RWPE2 (cell line): ENCODE data around the gene DPEP1.

Experiments
- ATAC-seq: fragments of 200-7000 bp; cut with Tn5 transposase; 3 replicates; pipeline ENCODE4 v1.9.1; 2021; ENCODE audit warnings: low read depth
- DNase-seq: peaks from one replicate; pipeline ENCODE4 v3.0.0-alpha.2; 2020; ENCODE audit warnings: low spot score
- H3K27ac ChIP-seq: fragments of 450-650 bp; 2 replicates; pipeline ENCODE4 v1.5.1; 2017; ENCODE audit warnings: mild to moderate bottlenecking; ENCODE audit not compliant: poor library complexity, severe bottlenecking
- H3K27me3 ChIP-seq: fragments of 250-450 bp; sonication (Bioruptor Pico); 2 replicates; pipeline ENCODE4 v1.5.1; 2021; ENCODE audit warnings: mild to moderate bottlenecking, moderate library complexity; ENCODE audit not compliant: insufficient read depth, poor library complexity, severe bottlenecking
- H3K36me3 ChIP-seq: fragments of 250-450 bp; sonication (Bioruptor Pico); 2 replicates; pipeline ENCODE4 v1.5.1; 2020; ENCODE audit warnings: low read depth, mild to moderate bottlenecking, moderate library complexity
- H3K4me1 ChIP-seq: fragments of 250-450 bp; sonication (Bioruptor Pico); 2 replicates; pipeline ENCODE4 v1.5.1; 2021; ENCODE audit warnings: mild to moderate bottlenecking, moderate library complexity; ENCODE audit not compliant: insufficient read depth, poor library complexity, severe bottlenecking
- H3K4me3 ChIP-seq: fragments of 250-450 bp; sonication (Bioruptor Pico); 2 replicates; pipeline ENCODE4 v1.5.1; 2021; ENCODE audit warnings: mild to moderate bottlenecking, moderate library complexity; ENCODE audit not compliant: severe bottlenecking
- H3K9me3 ChIP-seq: fragments of 250-450 bp; sonication (Bioruptor Pico); 2 replicates; pipeline ENCODE4 v1.5.1; 2021; ENCODE audit warnings: mild to moderate bottlenecking, moderate library complexity; ENCODE audit not compliant: severe bottlenecking
- TF ChIP-seq, protein P1 (sequence below): fragments of 450-650 bp; IDR thresholded peaks from one replicate; pipeline ENCODE4 v1.5.1; 2017; ENCODE audit warnings: mild to moderate bottlenecking, moderate library complexity; ENCODE audit not compliant: poor library complexity, severe bottlenecking

DPEP1 gene

DNA sequence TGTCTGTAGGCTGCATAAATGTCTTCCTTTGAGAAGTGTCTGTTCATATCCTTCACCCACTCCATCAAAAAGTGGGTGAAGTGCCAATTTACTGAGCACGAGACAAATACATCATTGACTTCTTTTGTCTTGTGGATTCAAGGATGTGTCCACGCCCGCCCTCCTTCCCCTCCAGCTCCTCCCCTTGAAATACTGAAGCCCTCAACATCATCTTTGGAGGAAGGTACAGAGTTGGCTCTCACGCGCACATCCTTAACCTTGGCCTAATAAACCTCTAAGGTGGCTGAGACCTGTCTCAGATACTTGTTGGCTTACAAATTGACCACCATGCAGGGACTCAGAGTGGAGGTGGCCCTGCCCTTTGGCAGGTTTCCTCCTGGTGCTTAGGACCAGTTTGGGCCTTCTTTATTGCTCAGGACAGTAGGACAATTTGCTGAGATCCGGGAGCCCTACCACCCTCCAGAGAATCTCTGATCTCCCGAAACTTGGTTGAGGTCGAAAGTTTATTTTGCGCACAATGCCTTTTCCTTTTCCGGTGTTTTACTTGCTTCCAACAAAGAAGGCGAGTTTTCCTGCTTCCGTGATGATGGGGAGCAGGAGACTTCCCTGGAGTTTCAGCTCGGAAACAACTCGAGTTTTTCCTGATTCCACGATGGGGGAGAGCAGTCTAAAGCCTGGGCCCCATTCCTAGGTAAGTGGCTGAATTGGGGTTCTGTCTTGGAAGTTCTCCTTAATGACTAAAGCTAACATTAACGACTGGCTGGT is 58.9 kb downstream of the DPEP1 start:
- Histone ChIP-seq H3K36me3 (no peaks in the 10 kb centered on the region), H3K27me3 (no peaks in the 10 kb centered on the region), H3K4me3 (no peak overlapping the region), H3K27ac (no peak overlapping the region), H3K9me3 (peaks cover 6% of the 10 kb centered on the region), H3K4me1 (peaks cover 4% of the 10 kb centered on the region)
- ATAC-seq (no peak), DNase-seq (no peak)
- TF ChIP-seq, protein P1, sequence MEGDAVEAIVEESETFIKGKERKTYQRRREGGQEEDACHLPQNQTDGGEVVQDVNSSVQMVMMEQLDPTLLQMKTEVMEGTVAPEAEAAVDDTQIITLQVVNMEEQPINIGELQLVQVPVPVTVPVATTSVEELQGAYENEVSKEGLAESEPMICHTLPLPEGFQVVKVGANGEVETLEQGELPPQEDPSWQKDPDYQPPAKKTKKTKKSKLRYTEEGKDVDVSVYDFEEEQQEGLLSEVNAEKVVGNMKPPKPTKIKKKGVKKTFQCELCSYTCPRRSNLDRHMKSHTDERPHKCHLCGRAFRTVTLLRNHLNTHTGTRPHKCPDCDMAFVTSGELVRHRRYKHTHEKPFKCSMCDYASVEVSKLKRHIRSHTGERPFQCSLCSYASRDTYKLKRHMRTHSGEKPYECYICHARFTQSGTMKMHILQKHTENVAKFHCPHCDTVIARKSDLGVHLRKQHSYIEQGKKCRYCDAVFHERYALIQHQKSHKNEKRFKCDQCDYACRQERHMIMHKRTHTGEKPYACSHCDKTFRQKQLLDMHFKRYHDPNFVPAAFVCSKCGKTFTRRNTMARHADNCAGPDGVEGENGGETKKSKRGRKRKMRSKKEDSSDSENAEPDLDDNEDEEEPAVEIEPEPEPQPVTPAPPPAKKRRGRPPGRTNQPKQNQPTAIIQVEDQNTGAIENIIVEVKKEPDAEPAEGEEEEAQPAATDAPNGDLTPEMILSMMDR = no peak

DNA sequence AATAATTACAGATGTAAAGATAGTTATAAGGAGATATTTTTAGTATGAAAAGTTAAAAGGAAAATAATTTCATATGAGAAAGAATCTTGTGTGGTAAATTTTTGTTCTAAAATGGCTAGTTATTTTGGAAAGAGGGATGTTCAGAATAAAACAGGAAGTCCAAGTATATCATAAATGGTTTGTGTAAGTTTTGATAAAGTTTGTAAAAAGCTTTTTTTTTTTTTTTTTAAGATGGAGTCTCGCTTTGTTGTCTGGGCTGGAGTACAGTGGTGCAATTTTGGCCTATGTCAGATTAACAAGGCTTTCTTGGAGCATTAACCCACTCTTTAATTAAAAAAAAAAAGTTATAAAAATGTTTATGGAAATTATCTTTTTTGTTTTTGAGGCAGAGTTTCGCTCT is 64.8 kb downstream of the DPEP1 start:
- Histone ChIP-seq H3K27me3 (no peaks in the 10 kb centered on the region), H3K27ac (no peak overlapping the region), H3K9me3 (peaks cover 14% of the 10 kb centered on the region), H3K36me3 (peaks cover 10% of the 10 kb centered on the region; the same call in 1 of the 2 replicates), H3K4me1 (no peaks in the 10 kb centered on the region), H3K4me3 (no peak overlapping the region)
- no peak for DNase-seq
- no peak for ATAC-seq
- TF ChIP-seq, protein P1 = no peak

DNA sequence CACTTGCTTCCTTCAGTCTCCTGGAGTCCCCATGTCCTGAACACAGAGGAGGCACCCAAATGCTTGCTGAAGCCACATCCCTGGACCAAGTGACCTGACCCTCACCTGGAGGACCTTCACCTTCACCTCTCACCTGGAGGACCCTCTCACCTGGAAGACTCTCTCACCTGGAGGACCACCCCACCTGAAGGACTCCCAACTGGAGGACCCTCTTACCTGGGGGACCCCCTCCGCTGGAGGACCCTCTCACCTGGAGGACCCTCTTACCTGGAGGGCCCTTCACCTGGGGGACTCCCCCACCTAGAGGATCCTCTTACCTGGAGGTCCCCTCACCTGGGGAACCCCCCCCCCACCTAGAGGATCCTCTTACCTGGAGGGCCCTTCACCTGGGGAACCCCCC is 72.5 kb downstream of the DPEP1 start:
- no peak overlapping the region for H3K27ac ChIP-seq
- ATAC-seq (no peak), DNase-seq (no peak)
- H3K4me3 ChIP-seq = no peak overlapping the region
- H3K27me3 ChIP-seq = no peaks in the 10 kb centered on the region
- no peaks in the 10 kb centered on the region for H3K9me3 ChIP-seq
- peaks cover 37% of the 10 kb centered on the region for H3K36me3 ChIP-seq
- no peaks in the 10 kb centered on the region for H3K4me1 ChIP-seq
- TF ChIP-seq, protein P1 = no peak

- no peaks in the 10 kb centered on the region for H3K4me1 ChIP-seq
- no peaks in the 10 kb centered on the region for H3K9me3 ChIP-seq
- H3K36me3 ChIP-seq = peaks cover 44% of the 10 kb centered on the region
- ATAC-seq = peak; percentile 76
- H3K27ac ChIP-seq = peak within 1 kb of the TSS; percentile 73
- no peaks in the 10 kb centered on the region for H3K27me3 ChIP-seq
- peak within 1 kb of the TSS; percentile 89 for H3K4me3 ChIP-seq
- DNase-seq = peak; percentile 80
- TF ChIP-seq, protein P1 = no peak
Observed at GRCh38 chr16:89686520-89687091, 73.2 kb downstream of the DPEP1 start, which contains the start of gene CDK10. CDK10 (plus strand) TSS chr16:89686689; CDS start chr16:89686711, 22 bp downstream.
